ENCODE data around the gene HK2.

Gene HK2

DNA sequence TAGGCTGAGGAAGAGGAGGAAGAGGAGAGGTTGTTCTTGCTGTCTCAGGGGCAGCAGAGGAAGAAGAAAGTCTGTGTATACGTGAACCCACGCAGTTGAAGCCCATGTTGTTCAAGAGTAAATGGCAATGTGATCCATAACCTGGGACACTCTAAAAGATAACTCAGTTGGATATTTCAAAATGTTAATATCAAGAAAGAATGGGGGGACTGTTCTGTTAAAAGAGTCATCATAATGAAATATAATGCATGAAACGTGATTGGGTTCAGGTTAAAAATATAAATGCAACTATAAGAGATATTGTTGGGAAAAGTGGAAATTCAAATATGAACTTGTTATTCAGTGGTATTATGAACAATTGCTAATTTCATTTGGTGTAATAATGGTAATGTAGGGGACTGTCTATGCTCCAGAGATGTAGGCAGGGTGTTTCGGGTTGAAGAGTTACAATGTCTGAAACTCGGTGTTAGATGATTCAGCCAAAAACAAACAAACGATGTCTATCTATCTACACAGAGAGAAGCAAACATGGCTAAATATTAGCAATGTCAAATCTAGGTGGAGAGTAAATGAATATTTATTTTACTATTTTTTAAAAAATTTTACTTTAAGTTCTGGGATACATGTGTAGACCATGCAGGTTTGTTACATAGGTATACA lies 103.4 kb downstream of the HK2 start:
- DNase-seq (ENCODE audit: low spot score), result no peak

DNA sequence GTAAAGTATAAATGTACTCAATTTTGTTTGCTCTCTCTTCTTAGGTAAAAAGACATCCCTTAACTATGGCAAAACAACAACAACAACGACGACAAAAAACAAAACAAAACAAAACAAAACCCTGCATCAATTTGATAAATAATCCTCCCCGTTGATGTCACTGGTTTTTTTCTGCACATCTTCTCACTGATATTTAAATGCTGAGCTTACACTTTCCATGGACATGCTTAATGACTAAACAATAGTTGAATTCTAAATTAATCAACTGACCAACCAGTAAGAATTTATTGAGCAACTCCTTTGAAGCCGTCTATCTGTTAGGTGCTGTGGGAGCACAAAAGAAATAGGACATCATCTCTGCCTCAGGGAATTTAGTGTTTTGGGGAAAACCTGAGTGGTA lies 104.3 kb downstream of the HK2 start:
- no peak for DNase-seq (ENCODE audit: low spot score)

DNA sequence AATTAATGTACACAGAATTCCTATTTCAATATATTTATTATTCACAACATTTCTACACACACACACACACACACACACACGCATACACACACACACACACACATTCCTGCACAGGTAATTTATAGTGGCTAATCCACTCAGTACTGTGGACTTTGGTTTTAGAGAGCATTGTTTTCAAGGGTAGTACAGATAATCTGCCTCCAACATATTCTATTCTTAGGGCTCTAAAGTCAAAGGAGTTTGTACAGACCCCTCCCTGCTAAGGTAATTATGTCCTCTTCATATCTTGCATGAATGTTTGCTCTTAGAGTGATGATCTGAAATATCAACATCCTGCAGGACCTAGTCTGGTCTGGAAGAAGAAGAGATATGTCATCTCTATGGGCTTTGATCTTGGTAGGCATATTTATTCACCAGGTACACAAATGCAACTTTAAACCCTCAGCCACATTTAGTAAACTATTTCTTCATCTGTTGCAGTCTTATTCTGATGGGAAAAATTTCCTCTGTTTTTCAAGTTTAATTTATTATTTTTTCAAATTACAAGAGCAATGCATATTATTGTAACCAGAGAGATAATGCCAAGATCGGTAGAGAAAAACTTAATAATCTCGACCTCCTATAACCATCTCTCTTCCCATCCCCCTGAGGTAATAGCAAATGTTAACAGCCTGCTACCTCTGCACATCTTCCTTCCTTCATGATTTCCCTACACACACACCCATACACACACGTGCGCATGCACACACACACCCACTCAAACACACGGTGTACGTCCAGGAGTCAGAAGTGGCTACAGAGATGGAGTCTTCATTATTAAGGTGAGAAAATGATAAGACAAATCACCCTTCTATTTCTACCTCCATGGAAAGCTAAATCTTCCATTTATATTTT lies 106.2 kb downstream of the HK2 start:
- DNase-seq (ENCODE audit: low spot score), result no peak

DNA sequence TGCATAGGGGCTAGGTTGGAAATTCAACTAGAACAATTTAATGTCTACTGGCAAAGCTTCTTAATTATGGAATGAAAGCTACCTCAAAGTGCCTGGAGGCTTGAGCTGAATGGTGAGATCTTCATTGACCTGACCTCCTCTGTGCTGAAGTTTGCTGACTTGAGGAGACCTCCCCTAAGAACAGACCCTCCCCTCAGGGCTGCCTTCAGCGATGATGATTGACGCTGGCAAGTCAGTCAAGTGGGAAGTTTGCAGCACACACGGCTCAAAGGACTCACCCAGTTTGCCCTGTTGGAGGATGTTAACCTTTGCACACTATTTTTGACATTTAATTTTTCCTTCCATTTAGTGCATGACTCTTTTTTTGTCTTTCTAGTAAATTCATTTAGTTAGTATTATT lies 107.4 kb downstream of the HK2 start:
- no peak for DNase-seq (ENCODE audit: low spot score)

DNA sequence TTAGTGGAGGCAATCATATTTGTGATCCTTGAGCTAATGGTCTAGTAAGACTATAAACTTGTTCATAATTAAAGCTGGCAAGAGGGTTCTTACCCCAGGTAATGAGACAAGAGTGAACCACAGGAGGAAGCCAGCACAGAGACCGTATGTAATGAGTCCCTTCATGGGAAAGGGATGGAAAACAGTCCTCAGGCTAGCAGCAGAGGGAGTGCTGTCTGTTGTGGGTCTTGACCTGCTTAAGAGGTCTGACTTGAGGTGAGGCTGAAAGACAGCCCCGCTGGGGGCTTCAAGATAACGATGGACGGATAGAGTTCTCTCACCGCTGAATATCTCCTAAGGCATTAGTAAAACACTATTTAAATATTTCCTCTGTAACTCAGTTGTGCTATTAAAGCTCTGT lies 108.3 kb downstream of the HK2 start:
- no peak for DNase-seq (ENCODE audit: low spot score)

Data from cerebellar cortex (tissue), 1 donor.